SK-N-SH treated with all-trans-retinoic acid at 6 μM for 48 hours (cell line): Measurements from ENCODE around the gene SYCP2.

Experiments
- ATAC-seq: fragments of 200-7000 bp; cut with Tn5 transposase; 3 replicates; pipeline ENCODE4 v1.9.1; 2020; ENCODE audit warnings: mild to moderate bottlenecking, moderate library complexity
- ARNTL ChIP-seq: fragments of 450-650 bp; formaldehyde crosslinking; IDR thresholded peaks from 2 replicates; pipeline ENCODE4 v1.5.0; 2020; ENCODE audit warnings: low read depth, mild to moderate bottlenecking, moderate library complexity, borderline replicate concordance
- BACH2 ChIP-seq: fragments of 250-450 bp; sonication (Bioruptor Pico); IDR thresholded peaks from 2 replicates; pipeline ENCODE4 v1.9.0; 2021; ENCODE audit warnings: mild to moderate bottlenecking, borderline replicate concordance
- CREB5 ChIP-seq: fragments of 250-450 bp; sonication (Bioruptor Pico); IDR thresholded peaks from 2 replicates; pipeline ENCODE4 v1.5.1; 2020; ENCODE audit warnings: low read depth, mild to moderate bottlenecking, moderate library complexity
- ESRRG ChIP-seq: fragments of 250-450 bp; sonication (Bioruptor Pico); IDR thresholded peaks from 2 replicates; pipeline ENCODE4 v1.6.1; 2021; ENCODE audit warnings: mild to moderate bottlenecking
- ISL1 ChIP-seq: fragments of 250-450 bp; sonication (Bioruptor Pico); IDR thresholded peaks from 2 replicates; pipeline ENCODE4 v2.1.2; 2022; ENCODE audit warnings: mild to moderate bottlenecking, moderate library complexity
- PATZ1 ChIP-seq: fragments of 250-450 bp; sonication (Bioruptor Pico); IDR thresholded peaks from 2 replicates; pipeline ENCODE4 v1.8.0; 2020; ENCODE audit warnings: mild to moderate bottlenecking, moderate library complexity, borderline replicate concordance
- POU6F1 ChIP-seq: fragments of 250-450 bp; sonication (Bioruptor Pico); IDR thresholded peaks from 2 replicates; pipeline ENCODE4 v1.8.0; 2021; ENCODE audit warnings: low read depth, mild to moderate bottlenecking, moderate library complexity, borderline replicate concordance
- TSHZ2 ChIP-seq: fragments of 250-450 bp; sonication (Bioruptor Pico); IDR thresholded peaks from 2 replicates; pipeline ENCODE4 v1.5.0; 2020; ENCODE audit warnings: mild to moderate bottlenecking, moderate library complexity
- ZC3H10 ChIP-seq: fragments of 250-450 bp; sonication (Bioruptor Pico); IDR thresholded peaks from 2 replicates; pipeline ENCODE4 v1.5.1; 2021; ENCODE audit warnings: mild to moderate bottlenecking, moderate library complexity
- ZNF565 ChIP-seq: fragments of 450-650 bp; formaldehyde crosslinking; conservative IDR thresholded peaks from 2 replicates; pipeline ENCODE4 v1.5.0; 2020; ENCODE audit warnings: low read depth, mild to moderate bottlenecking, moderate library complexity
- ZNF8 ChIP-seq: fragments of 450-650 bp; formaldehyde crosslinking; IDR thresholded peaks from 2 replicates; pipeline ENCODE4 v1.5.0; 2020; ENCODE audit warnings: mild to moderate bottlenecking, moderate library complexity

SYCP2 gene

GRCh38 chr20:59949911-59950310, 16.5 kb upstream of the SYCP2 start:
- no peak for ATAC-seq
- TF ChIP-seq ZNF8 (CRISPR knock-in tag) = no peak
- no peak for TF ChIP-seq CREB5

- ATAC-seq = peak; percentile 80; the same call in 2 of the 3 replicates
- TF ChIP-seq ZC3H10 (CRISPR knock-in tag) = no peak
- TF ChIP-seq ZNF8 (CRISPR knock-in tag) = no peak
- TF ChIP-seq ARNTL (CRISPR knock-in tag) = no peak
- TF ChIP-seq POU6F1 (CRISPR knock-in tag) = no peak
- TF ChIP-seq TSHZ2 (CRISPR knock-in tag) = no peak
- no peak for TF ChIP-seq ZNF565 (CRISPR knock-in tag)
- no peak for TF ChIP-seq ESRRG (CRISPR knock-in tag)
Measured at GRCh38 chr20:59948828-59949720, 15.6 kb upstream of the SYCP2 start.

GRCh38 chr20:59948212-59948611, 14.8 kb upstream of the SYCP2 start:
- ATAC-seq = no peak
- no peak for TF ChIP-seq ZNF565 (CRISPR knock-in tag)
- TF ChIP-seq ZC3H10 (CRISPR knock-in tag) = no peak
- TF ChIP-seq ZNF8 (CRISPR knock-in tag) = no peak
- no peak for TF ChIP-seq BACH2

GRCh38 chr20:59947376-59947775, 13.9 kb upstream of the SYCP2 start:
- no peak for ATAC-seq
- TF ChIP-seq TSHZ2 (CRISPR knock-in tag) (no peak), PATZ1 (no peak)
- TF ChIP-seq, all 23 proteins: peak for 0

- ATAC-seq = no peak
- no peak for TF ChIP-seq ISL1 (CRISPR knock-in tag)
- TF ChIP-seq ARNTL (CRISPR knock-in tag) = no peak
- TF ChIP-seq TSHZ2 (CRISPR knock-in tag) = no peak
Measured at GRCh38 chr20:59945731-59946130, 12.3 kb upstream of the SYCP2 start.
